Nephron (organoid): ENCODE measurements around the gene KCNH3.
A peak's percentile ranks its signal among the peaks of the same experiment; 100 is the strongest.

Experiments used
- H3K27ac Mint-ChIP-seq, 3 experiments: 2 replicates each; pipeline ENCODE4 v1.8.0; 2020; ENCODE audit warnings: mixed read lengths in 3 of 3, mild to moderate bottlenecking in 2 of 3, moderate library complexity in 1 of 3
- H3K27me3 Mint-ChIP-seq: 2 replicates; pipeline ENCODE4 v1.8.0; 2021; ENCODE audit warnings: low read depth, mild to moderate bottlenecking, moderate library complexity, mixed read lengths
- H3K36me3 Mint-ChIP-seq: 2 replicates; pipeline ENCODE4 v1.8.0; 2020; ENCODE audit warnings: low read depth, mixed read lengths
- H3K4me1 Mint-ChIP-seq: 2 replicates; pipeline ENCODE4 v1.8.0; 2020; ENCODE audit warnings: mixed read lengths
- H3K4me3 Mint-ChIP-seq, 3 experiments: 2 replicates each; pipeline ENCODE4 v1.8.0; 2020; ENCODE audit warnings: mild to moderate bottlenecking in 3 of 3, mixed read lengths in 3 of 3, moderate library complexity in 2 of 3
- H3K9me3 Mint-ChIP-seq: 2 replicates; pipeline ENCODE4 v1.8.0; 2020; ENCODE audit warnings: mixed read lengths
- CTCF ChIP-seq, 3 experiments: fragments of 200-600 bp; sonication (generic); IDR thresholded peaks; one replicate each; pipeline ENCODE4 v1.5.0; 2021; ENCODE audit warnings: antibody characterized with exemption in 3 of 3; ENCODE audit not compliant: unreplicated experiment in 3 of 3

KCNH3 gene

GRCh38 chr12:49496417-49497360, 42.1 kb upstream of the KCNH3 start:
- Mint-ChIP-seq H3K36me3 (peaks cover 68% of the 10 kb centered on the region), H3K9me3 (no peaks in the 10 kb centered on the region), H3K27me3 (no peaks in the 10 kb centered on the region), H3K4me1 (no peaks in the 10 kb centered on the region), H3K4me3 (no peak overlapping the region), H3K27ac (no peak overlapping the region)
- no peak for TF ChIP-seq CTCF (IDR thresholded peaks at IDR 0.05; ENCODE audit: unreplicated experiment in 3 of 3)

- H3K4me1 Mint-ChIP-seq: no peaks in the 10 kb centered on the region
- no peaks in the 10 kb centered on the region for H3K9me3 Mint-ChIP-seq
- TF ChIP-seq CTCF (IDR thresholded peaks at IDR 0.05; ENCODE audit: unreplicated experiment in 3 of 3): no peak
These were observed 36.9 kb upstream of the KCNH3 start for GRCh38 chr12:49501895-49502294.

DNA sequence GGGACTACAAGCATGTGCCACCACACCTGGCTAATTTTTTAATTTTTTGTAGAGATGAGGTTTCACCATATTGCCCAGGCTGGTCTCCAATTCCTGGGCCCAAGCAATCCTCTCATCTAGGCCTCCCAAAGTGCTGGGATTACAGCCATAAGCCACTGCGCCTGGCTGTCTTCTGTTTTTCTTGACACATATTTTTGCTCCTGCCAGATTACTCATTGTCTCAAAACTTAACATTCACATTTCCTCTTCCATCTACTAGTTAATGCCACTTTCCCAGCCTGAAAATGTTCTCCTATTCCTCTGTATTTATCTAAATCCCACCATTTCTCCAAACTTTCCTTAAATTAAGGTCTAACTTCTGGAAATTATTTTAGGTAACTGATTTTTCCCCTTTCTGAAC, 36.2 kb upstream of the KCNH3 start:
- Mint-ChIP-seq H3K27me3 (no peaks in the 10 kb centered on the region), H3K36me3 (peaks cover 64% of the 10 kb centered on the region), H3K27ac (peak overlapping the region in 1 of 3 experiments; percentile 4), H3K4me1 (no peaks in the 10 kb centered on the region), H3K9me3 (no peaks in the 10 kb centered on the region), H3K4me3 (no peak overlapping the region)
- no peak for TF ChIP-seq CTCF (IDR thresholded peaks at IDR 0.05; ENCODE audit: unreplicated experiment in 3 of 3)

More at GRCh38 chr12:49501895-49502294, 36.9 kb upstream of the KCNH3 start:
- H3K4me3 Mint-ChIP-seq: no peak overlapping the region
- no peaks in the 10 kb centered on the region for H3K27me3 Mint-ChIP-seq
- no peak overlapping the region for H3K27ac Mint-ChIP-seq
- peaks cover 67% of the 10 kb centered on the region for H3K36me3 Mint-ChIP-seq

DNA sequence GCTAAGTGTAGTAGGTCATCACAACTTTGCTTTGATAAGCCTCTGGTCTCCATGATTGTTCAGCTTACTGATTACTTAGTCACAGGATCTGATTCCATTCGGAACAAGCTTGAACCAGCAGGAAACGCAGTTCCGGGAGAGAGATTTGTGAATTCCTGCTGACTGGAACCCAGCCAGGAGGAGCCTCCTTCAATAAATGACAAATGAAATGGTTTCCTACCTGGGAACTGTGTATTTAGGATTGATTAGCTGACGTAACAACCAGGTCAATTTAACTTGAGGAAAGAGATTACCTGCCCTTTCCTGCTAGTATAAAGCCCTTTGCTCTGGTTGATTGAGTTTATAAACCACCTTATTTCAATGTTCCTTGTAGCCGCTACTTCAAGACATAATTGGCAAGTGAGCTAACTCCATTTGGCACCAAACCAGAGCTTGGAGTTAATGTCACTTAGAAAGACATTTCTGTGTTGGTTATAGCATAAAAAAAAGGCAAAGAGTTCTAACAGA, 35.1 kb upstream of the KCNH3 start:
- no peaks in the 10 kb centered on the region for H3K27me3 Mint-ChIP-seq
- H3K4me3 Mint-ChIP-seq: no peak overlapping the region
- H3K4me1 Mint-ChIP-seq: no peaks in the 10 kb centered on the region
- peaks cover 56% of the 10 kb centered on the region for H3K36me3 Mint-ChIP-seq
- no peak for TF ChIP-seq CTCF (IDR thresholded peaks at IDR 0.05; ENCODE audit: unreplicated experiment in 3 of 3)
- H3K27ac Mint-ChIP-seq: peak overlapping the region; percentile 57 to 87 (median 74)
- H3K9me3 Mint-ChIP-seq: no peaks in the 10 kb centered on the region

GRCh38 chr12:49505672-49506071, 33.2 kb upstream of the KCNH3 start:
- Mint-ChIP-seq H3K4me1 (no peaks in the 10 kb centered on the region), H3K4me3 (no peak overlapping the region), H3K36me3 (peaks cover 39% of the 10 kb centered on the region), H3K27ac (no peak overlapping the region), H3K9me3 (no peaks in the 10 kb centered on the region), H3K27me3 (no peaks in the 10 kb centered on the region)
- no peak for TF ChIP-seq CTCF (IDR thresholded peaks at IDR 0.05; ENCODE audit: unreplicated experiment in 3 of 3)
